Liver (tissue), 9 donors: ENCODE measurements around the gene DISC1. TPM values are rescaled to one million over a fixed set of nuclear protein-coding genes. Genes with fewer than 3 reads are reported as not detected.

ENCODE experiments used
- DNase-seq: peaks from one replicate; pipeline ENCODE4 v3.0.0-alpha.2; 2017; ENCODE audit warnings: low spot score
- H3K27ac ChIP-seq, 2 donors: one replicate each; pipeline ENCODE4 v1.7.0; 2013; ENCODE audit warnings: inconsistent platforms in 2 of 2, low read length in 2 of 2, control low read depth in 1 of 2, low read depth in 1 of 2, mild to moderate bottlenecking in 1 of 2
- H3K27me3 ChIP-seq, 4 donors: one replicate each; pipeline versions ENCODE4 v1.6.1 to v1.7.0; 2013; ENCODE audit warnings: low read length in 3 of 4, inconsistent platforms in 1 of 4, mild to moderate bottlenecking in 1 of 4, moderate library complexity in 1 of 4; ENCODE audit not compliant: control insufficient read depth in 4 of 4, insufficient read depth in 4 of 4
- H3K36me3 ChIP-seq, 4 donors: one replicate each; pipeline versions ENCODE4 v1.6.1 to v1.7.0; 2013; ENCODE audit warnings: low read length in 3 of 4, mild to moderate bottlenecking in 3 of 4, low read depth in 1 of 4, moderate library complexity in 1 of 4; ENCODE audit not compliant: control insufficient read depth in 4 of 4, insufficient read depth in 3 of 4
- H3K4me1 ChIP-seq, 4 donors: one replicate each; pipeline versions ENCODE4 v1.6.1 to v1.7.0; 2013; ENCODE audit warnings: low read length in 3 of 4, mild to moderate bottlenecking in 3 of 4, moderate library complexity in 1 of 4; ENCODE audit not compliant: control insufficient read depth in 4 of 4, insufficient read depth in 4 of 4
- H3K4me3 ChIP-seq, 3 donors: one replicate each; pipeline versions ENCODE4 v1.6.1 to v1.7.0; 2013; ENCODE audit warnings: low read length in 3 of 3, control low read depth in 1 of 3, low read depth in 1 of 3, mild to moderate bottlenecking in 1 of 3
- H3K9ac ChIP-seq, 2 donors: one replicate each; pipeline ENCODE4 v1.7.0; 2013; ENCODE audit warnings: low read length in 2 of 2, mild to moderate bottlenecking in 2 of 2, moderate library complexity in 2 of 2, control low read depth in 1 of 2, low read depth in 1 of 2
- H3K9me3 ChIP-seq, 4 donors: one replicate each; pipeline versions ENCODE4 v1.6.1 to v1.7.0; 2013; ENCODE audit warnings: low read length in 3 of 4; ENCODE audit not compliant: control insufficient read depth in 4 of 4
- ATF3 ChIP-seq: IDR thresholded peaks from 2 replicates; pipeline ENCODE4 v1.6.1; 2016; ENCODE audit warnings: antibody characterized with exemption
- EGR1 ChIP-seq, 2 donors: IDR thresholded peaks; 2 replicates each; pipeline ENCODE4 v1.6.1; 2016 to 2018; ENCODE audit warnings: antibody characterized with exemption in 2 of 2, low read depth in 2 of 2
- FOXA1 ChIP-seq: IDR thresholded peaks from 2 replicates; pipeline ENCODE4 v1.6.1; 2016; ENCODE audit warnings: antibody characterized with exemption
- FOXA2 ChIP-seq: IDR thresholded peaks from 2 replicates; pipeline ENCODE4 v1.6.1; 2016; ENCODE audit warnings: antibody characterized with exemption
- GABPA ChIP-seq, 2 donors: IDR thresholded peaks in 1 of 2; conservative IDR thresholded peaks in 1 of 2; 2 replicates each; pipeline ENCODE4 v1.6.1; 2016; ENCODE audit warnings: antibody characterized with exemption in 2 of 2, mild to moderate bottlenecking in 1 of 2, moderate library complexity in 1 of 2
- HNF4A ChIP-seq, 2 donors: conservative IDR thresholded peaks; 2 replicates each; pipeline ENCODE4 v1.6.1; 2016; ENCODE audit warnings: antibody characterized with exemption in 2 of 2, mild to moderate bottlenecking in 2 of 2
- HNF4G ChIP-seq: IDR thresholded peaks from 2 replicates; pipeline ENCODE4 v1.6.1; 2016; ENCODE audit warnings: antibody characterized with exemption
- JUND ChIP-seq, 2 donors: IDR thresholded peaks; 2 replicates each; pipeline ENCODE4 v1.6.1; 2016; ENCODE audit warnings: antibody characterized with exemption in 2 of 2
- NR2F2 ChIP-seq: IDR thresholded peaks from 2 replicates; pipeline ENCODE4 v1.6.1; 2016; ENCODE audit warnings: antibody characterized with exemption
- RAD21 ChIP-seq, 2 donors: IDR thresholded peaks; 2 replicates each; pipeline ENCODE4 v1.6.1; 2016; ENCODE audit warnings: antibody characterized with exemption in 2 of 2, mild to moderate bottlenecking in 2 of 2
- REST ChIP-seq: IDR thresholded peaks from 2 replicates; pipeline ENCODE4 v1.6.1; 2016; ENCODE audit warnings: antibody characterized with exemption, mild to moderate bottlenecking
- RXRA ChIP-seq, 2 donors: IDR thresholded peaks; 2 replicates each; pipeline ENCODE4 v1.6.1; 2017 to 2018; ENCODE audit warnings: antibody characterized with exemption in 2 of 2, mild to moderate bottlenecking in 1 of 2
- SP1 ChIP-seq: IDR thresholded peaks from 2 replicates; pipeline ENCODE4 v1.6.1; 2018; ENCODE audit warnings: antibody characterized with exemption, mild to moderate bottlenecking
- TAF1 ChIP-seq: conservative IDR thresholded peaks from 2 replicates; pipeline ENCODE4 v1.6.1; 2016; ENCODE audit warnings: antibody characterized with exemption, mild to moderate bottlenecking
- YY1 ChIP-seq: IDR thresholded peaks from 2 replicates; pipeline ENCODE4 v1.6.1; 2016; ENCODE audit warnings: antibody characterized with exemption, mild to moderate bottlenecking
- WGBS: extraction: QIAGEN DNeasy Blood & Tissue Kit; methylation state at CpG from one replicate; pipeline ENCODE4 v1.1.7; 2013; 5-methylcytosine and 5-hydroxymethylcytosine counted together
- polyA plus RNA-seq, 2 donors: library from polyadenylated mRNA; stranded (reverse) in 1 of 2; unstranded in 1 of 2; fragments of 200-250 nt in 1 of 2; fragments of >200 nt in 1 of 2; fragmentation: Nextera tagmentation in 1 of 2; extraction: Ambion mirVana in 1 of 2; gene quantifications; one replicate each; pipeline versions ENCODE4 v1.2.1 to v1.2.3, GENCODE V29; 2013 to 2015
- total RNA-seq, 2 donors: library from RNA; depleted of rRNA; stranded (reverse); fragments of >200 nt; gene quantifications; one replicate each; pipeline ENCODE4 v1.2.3, GENCODE V29; 2014
- TF ChIP-seq, protein P1 (sequence below): IDR thresholded peaks from 2 replicates; pipeline ENCODE4 v1.6.1; 2016; ENCODE audit warnings: antibody characterized with exemption
- TF ChIP-seq, protein P2 (sequence below): IDR thresholded peaks from 2 replicates; pipeline ENCODE4 v1.6.1; 2016; ENCODE audit warnings: antibody characterized with exemption
- TF ChIP-seq, protein P3 (sequence below): fragments of 150-350 bp; IDR thresholded peaks from 2 replicates; pipeline ENCODE4 v1.5.1; 2017; ENCODE audit warnings: improper control_type of control experiment, low read depth, low read length; ENCODE audit not compliant: missing input control
- donor health status: healthy.
- donor health status: healthy.
- donor health status: healthy.
- donor health status: healthy.
- donor health status: healthy.

The DISC1 gene
- total and polyA plus RNA-seq, 4 donors, result 0.45 to 6.3 (median 2.3) TPM

DNA sequence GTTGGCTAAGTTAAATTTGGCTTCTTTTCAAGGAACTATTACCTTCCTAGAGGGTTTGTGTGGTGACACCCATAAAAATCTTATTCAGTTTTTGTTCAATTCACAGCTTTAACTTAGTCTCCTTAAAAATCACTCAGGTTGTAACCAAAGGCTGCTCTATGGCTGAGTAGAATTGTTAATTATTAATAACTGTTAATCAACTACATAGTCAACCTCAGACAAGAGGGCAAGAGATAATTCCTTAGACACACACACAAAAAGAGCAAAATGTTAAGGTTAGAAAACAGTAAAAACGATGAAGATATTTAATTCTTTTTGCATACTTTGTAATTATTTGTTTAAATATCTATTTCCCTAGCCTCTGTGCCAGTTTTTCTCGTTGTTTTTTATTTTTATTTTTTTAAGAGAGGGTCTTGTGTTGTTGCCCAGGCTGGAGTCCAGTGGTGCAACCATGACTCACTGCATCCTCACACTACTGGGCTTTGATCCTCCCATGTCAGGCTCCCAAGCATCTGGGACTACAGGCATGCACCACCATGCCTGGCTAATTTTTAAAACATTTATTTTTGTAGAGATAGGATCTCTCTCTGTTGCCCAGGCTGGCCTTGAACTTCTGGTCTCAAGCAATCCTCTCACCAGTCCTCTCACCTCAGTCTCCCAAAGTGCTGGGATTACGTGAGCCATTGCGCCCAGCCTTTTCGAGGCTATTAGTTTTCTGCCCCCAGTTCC is 215.2 kb downstream of the DISC1 start:
- H3K9ac ChIP-seq, result no peak overlapping the region
- H3K4me3 ChIP-seq, result no peak overlapping the region
- peaks cover 0 to 3% (median 0%) of the 10 kb centered on the region in 4 donors for H3K4me1 ChIP-seq
- TF ChIP-seq, protein P1, sequence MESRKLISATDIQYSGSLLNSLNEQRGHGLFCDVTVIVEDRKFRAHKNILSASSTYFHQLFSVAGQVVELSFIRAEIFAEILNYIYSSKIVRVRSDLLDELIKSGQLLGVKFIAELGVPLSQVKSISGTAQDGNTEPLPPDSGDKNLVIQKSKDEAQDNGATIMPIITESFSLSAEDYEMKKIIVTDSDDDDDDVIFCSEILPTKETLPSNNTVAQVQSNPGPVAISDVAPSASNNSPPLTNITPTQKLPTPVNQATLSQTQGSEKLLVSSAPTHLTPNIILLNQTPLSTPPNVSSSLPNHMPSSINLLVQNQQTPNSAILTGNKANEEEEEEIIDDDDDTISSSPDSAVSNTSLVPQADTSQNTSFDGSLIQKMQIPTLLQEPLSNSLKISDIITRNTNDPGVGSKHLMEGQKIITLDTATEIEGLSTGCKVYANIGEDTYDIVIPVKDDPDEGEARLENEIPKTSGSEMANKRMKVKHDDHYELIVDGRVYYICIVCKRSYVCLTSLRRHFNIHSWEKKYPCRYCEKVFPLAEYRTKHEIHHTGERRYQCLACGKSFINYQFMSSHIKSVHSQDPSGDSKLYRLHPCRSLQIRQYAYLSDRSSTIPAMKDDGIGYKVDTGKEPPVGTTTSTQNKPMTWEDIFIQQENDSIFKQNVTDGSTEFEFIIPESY, result no peak
- TF ChIP-seq, protein P2, sequence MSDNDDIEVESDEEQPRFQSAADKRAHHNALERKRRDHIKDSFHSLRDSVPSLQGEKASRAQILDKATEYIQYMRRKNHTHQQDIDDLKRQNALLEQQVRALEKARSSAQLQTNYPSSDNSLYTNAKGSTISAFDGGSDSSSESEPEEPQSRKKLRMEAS, result no peak
- TF ChIP-seq HNF4A (conservative IDR thresholded peaks at IDR 0.05), result no peak
- 65% methylated on average over 5 of the region's 5 CpGs for WGBS
- no peak overlapping the region for H3K27ac ChIP-seq
- H3K9me3 ChIP-seq, result no peaks in the 10 kb centered on the region
- H3K27me3 ChIP-seq, result no peaks in the 10 kb centered on the region
- DNase-seq, result no peak
- no peaks in the 10 kb centered on the region for H3K36me3 ChIP-seq

DNA sequence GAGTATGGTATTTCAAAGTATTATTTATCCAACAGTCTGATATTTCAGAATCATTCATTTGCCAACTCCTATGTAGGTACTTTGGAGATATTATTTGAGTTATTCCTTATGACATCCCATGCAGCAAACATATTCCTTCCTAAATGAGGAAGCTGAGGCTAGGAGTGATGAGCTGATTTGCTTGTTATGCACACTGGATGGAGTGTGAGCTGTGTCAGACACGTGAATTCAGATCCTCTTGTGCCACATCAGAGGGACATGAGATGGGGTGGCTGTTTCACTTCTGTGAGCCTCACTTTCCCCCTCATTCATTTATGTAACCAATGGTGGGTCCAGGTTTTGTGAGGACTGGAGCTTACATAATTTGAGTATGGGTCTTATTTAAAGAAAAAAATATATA is 215.9 kb downstream of the DISC1 start:
- no peak overlapping the region for H3K27ac ChIP-seq
- H3K9ac ChIP-seq, result no peak overlapping the region
- TF ChIP-seq REST (no peak), HNF4A (conservative IDR thresholded peaks at IDR 0.05) (no peak), NR2F2 (no peak), JUND (IDR thresholded peaks at IDR 0.05) (no peak), FOXA2 (no peak), SP1 (no peak), YY1 (no peak), TAF1 (no peak), RAD21 (IDR thresholded peaks at IDR 0.05) (no peak), HNF4G (no peak), ATF3 (no peak), GABPA (IDR thresholded peaks at IDR 0.05 in 1 of 2, conservative IDR thresholded peaks at IDR 0.05 in 1 of 2) (no peak), RXRA (IDR thresholded peaks at IDR 0.05) (no peak), EGR1 (IDR thresholded peaks at IDR 0.05; ENCODE audit: low read depth in 2 of 2) (no peak), FOXA1 (no peak)
- TF ChIP-seq, protein P1, result no peak
- TF ChIP-seq, protein P3, sequence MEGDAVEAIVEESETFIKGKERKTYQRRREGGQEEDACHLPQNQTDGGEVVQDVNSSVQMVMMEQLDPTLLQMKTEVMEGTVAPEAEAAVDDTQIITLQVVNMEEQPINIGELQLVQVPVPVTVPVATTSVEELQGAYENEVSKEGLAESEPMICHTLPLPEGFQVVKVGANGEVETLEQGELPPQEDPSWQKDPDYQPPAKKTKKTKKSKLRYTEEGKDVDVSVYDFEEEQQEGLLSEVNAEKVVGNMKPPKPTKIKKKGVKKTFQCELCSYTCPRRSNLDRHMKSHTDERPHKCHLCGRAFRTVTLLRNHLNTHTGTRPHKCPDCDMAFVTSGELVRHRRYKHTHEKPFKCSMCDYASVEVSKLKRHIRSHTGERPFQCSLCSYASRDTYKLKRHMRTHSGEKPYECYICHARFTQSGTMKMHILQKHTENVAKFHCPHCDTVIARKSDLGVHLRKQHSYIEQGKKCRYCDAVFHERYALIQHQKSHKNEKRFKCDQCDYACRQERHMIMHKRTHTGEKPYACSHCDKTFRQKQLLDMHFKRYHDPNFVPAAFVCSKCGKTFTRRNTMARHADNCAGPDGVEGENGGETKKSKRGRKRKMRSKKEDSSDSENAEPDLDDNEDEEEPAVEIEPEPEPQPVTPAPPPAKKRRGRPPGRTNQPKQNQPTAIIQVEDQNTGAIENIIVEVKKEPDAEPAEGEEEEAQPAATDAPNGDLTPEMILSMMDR, result no peak
- TF ChIP-seq, protein P2, result no peak
- peaks cover 0 to 3% (median 0%) of the 10 kb centered on the region in 4 donors for H3K4me1 ChIP-seq
- H3K9me3 ChIP-seq, result no peaks in the 10 kb centered on the region
- H3K4me3 ChIP-seq, result no peak overlapping the region
- no peaks in the 10 kb centered on the region for H3K27me3 ChIP-seq
- WGBS, result 86% methylated on average over 1 of the region's 1 CpG
- DNase-seq, result no peak
- no peaks in the 10 kb centered on the region for H3K36me3 ChIP-seq
